Coronary artery (tissue), 2 donors: ENCODE results near the gene RANBP3.

Source experiments
- DNase-seq: peaks from one replicate; pipeline ENCODE4 v3.0.0-alpha.2; 2017; ENCODE audit warnings: low spot score
- H3K27ac ChIP-seq, 2 donors: fragments of 200-600 bp; sonication (generic); one replicate each; pipeline ENCODE4 v1.5.1; 2016 to 2019
- H3K4me3 ChIP-seq: fragments of 200-600 bp; sonication (generic); 2 replicates; pipeline ENCODE4 v1.5.1; 2016; ENCODE audit warnings: mild to moderate bottlenecking, moderate library complexity
- TF ChIP-seq, protein P1 (sequence below): fragments of 200-600 bp; sonication (generic); IDR thresholded peaks from one replicate; pipeline ENCODE4 v1.5.1; 2019; ENCODE audit warnings: antibody characterized with exemption

The RANBP3 gene

DNA sequence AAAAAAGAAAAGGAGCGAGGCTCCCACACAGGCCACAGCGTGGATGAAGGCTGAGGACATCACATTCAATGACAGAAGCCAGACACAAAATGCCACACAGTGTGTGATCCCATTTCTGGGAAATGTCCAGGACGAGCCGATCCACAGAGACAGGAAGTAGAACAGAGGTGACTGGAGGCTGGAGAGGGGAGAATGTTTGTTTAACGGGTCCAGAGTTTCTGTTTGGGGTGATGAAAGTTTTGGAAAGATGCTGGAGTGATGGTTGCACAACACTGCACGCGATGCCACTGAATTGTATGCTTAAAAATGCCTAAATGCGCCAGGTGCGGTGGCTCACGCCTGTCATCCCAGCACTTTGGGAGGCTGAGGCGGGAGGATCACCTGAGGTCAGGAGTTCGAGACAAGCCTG is 107.0 kb downstream of the RANBP3 start:
- Histone ChIP-seq H3K4me3 (no peak overlapping the region), H3K27ac (no peak overlapping the region)
- DNase-seq: no peak
- TF ChIP-seq, protein P1, sequence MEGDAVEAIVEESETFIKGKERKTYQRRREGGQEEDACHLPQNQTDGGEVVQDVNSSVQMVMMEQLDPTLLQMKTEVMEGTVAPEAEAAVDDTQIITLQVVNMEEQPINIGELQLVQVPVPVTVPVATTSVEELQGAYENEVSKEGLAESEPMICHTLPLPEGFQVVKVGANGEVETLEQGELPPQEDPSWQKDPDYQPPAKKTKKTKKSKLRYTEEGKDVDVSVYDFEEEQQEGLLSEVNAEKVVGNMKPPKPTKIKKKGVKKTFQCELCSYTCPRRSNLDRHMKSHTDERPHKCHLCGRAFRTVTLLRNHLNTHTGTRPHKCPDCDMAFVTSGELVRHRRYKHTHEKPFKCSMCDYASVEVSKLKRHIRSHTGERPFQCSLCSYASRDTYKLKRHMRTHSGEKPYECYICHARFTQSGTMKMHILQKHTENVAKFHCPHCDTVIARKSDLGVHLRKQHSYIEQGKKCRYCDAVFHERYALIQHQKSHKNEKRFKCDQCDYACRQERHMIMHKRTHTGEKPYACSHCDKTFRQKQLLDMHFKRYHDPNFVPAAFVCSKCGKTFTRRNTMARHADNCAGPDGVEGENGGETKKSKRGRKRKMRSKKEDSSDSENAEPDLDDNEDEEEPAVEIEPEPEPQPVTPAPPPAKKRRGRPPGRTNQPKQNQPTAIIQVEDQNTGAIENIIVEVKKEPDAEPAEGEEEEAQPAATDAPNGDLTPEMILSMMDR: no peak

DNA sequence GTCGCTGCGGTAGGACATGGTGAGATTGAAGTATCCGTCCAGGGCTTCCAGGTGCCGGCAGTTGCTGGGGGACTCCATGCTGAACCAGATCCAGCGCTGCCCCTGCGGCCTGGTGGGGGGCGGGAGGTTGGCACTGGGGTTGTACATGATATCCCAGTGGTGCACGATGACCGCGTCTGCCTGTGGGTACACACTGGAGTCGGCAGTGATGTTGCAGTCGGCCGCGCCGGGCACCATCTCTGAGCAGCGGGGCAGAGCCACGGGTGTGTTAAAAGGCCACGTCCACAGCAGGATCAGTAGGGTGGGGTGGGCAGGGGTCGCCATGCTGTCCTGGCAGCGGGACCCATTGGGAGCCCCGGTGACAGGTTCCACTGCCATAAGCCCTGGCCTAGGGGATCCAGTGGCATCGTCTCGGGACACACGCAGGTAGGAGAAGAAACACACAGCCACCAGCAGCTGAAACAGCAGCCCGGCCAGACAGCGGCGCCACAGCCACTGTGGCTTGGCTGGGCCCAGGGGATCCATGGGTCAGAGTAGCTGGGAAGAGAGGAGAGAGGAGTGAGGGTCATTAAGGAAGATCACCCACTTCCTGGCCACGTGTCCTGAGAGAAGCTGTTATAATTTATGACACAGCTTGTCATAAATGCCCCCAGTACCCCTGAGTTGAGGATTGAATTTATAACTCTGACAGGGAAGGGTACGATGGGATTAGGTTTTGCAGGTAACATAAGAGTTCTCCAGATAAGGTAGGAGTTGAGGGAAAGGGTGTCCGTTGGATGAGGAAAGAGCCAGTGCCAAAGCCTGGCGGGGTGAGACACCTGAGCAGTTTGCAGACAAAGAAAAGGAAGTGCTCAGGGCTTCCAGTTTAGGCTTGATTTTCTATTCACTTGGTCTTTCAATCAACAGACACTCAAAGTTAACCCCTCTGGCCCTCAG is 110.5 kb downstream of the RANBP3 start:
- Histone ChIP-seq H3K27ac (no peak overlapping the region), H3K4me3 (no peak overlapping the region)
- no peak for DNase-seq
- TF ChIP-seq, protein P1: no peak
